ENCODE measurements around the gene TTLL1. TPM values are rescaled to one million over a fixed set of nuclear protein-coding genes. Genes with fewer than 3 reads are reported as not detected.

TTLL1 gene
- total and polyA plus RNA-seq, 7 donors = 2.4 to 6.4 (median 4.3) TPM

DNA sequence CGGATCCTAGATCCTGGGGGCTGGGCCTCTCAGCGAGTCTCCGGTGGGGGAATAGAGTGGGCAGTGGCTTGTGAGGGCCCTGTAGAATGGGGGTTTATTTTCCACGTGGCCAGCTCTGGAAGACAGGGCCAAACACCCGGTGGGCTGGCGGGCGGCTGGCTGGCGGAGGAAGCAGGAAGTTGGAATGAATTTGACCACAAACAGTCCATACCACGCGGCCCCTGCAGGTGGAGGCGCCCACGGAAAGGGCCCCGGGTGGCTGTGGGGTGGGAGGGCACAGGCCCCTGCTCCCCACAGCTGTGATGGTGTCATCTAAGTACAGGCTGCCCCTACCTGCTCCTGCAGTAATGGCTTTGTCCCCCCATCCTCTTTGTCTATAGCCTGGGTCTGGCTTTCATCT, 38.9 kb upstream of the TTLL1 start:
- H3K4me1 ChIP-seq = no peaks in the 10 kb centered on the region
- intact Hi-C loops (cut with DNase I) = no loop called here

DNA sequence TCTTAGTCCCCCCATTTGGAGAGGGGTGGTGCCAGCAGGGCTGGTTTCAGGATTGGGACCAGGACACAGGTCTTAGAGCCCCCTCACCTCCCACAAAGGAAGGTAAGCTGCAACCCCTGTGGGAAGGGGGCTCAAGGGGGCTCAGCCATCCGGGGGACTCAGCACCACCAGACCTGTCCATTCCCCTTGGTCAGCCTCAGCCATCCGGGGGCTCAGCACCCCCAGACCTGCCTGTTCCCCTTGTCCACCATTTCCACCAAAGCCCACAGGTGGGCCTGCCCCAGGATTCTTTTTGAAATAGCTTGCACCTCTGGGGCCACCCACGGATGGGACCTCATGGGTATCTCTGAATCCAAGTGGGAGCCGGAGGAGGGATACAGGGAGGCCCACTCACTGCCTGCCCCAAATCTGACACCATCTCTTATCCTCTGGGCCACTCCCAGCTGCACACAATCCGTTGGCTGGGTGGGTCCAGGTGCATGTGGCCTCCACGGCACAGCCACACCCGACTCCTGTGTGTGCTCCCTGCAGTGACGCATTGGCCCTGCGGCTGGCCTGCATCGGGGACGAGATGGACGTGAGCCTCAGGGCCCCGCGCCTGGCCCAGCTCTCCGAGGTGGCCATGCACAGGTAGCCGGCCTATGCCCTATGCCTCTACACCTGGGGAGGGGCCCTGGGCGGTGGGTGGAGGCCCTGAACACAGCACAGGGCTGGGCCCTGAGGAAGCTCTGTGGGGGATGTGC, 38.1 kb upstream of the TTLL1 start:
- intact Hi-C loops (cut with DNase I) = no loop called here
- DNase-seq = no peak
- H3K4me1 ChIP-seq = no peaks in the 10 kb centered on the region
- H3K36me3 ChIP-seq = peaks cover 0 to 2% (median under 1%) of the 10 kb centered on the region in 4 donors
- WGBS, 2 donors = 21 to 69% methylated on average over 17 of the region's 17 CpGs
- H3K9me3 ChIP-seq = no peaks in the 10 kb centered on the region
- H3K27ac ChIP-seq = no peak overlapping the region
- H3K27me3 ChIP-seq = no peaks in the 10 kb centered on the region
- no peak overlapping the region for H3K4me3 ChIP-seq
- TF ChIP-seq, protein P1, sequence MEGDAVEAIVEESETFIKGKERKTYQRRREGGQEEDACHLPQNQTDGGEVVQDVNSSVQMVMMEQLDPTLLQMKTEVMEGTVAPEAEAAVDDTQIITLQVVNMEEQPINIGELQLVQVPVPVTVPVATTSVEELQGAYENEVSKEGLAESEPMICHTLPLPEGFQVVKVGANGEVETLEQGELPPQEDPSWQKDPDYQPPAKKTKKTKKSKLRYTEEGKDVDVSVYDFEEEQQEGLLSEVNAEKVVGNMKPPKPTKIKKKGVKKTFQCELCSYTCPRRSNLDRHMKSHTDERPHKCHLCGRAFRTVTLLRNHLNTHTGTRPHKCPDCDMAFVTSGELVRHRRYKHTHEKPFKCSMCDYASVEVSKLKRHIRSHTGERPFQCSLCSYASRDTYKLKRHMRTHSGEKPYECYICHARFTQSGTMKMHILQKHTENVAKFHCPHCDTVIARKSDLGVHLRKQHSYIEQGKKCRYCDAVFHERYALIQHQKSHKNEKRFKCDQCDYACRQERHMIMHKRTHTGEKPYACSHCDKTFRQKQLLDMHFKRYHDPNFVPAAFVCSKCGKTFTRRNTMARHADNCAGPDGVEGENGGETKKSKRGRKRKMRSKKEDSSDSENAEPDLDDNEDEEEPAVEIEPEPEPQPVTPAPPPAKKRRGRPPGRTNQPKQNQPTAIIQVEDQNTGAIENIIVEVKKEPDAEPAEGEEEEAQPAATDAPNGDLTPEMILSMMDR (IDR thresholded peaks at IDR 0.05) = no peak
- peak in 1 of 4 donors; percentile 33 for TF ChIP-seq POLR2AphosphoS5 (IDR thresholded peaks at IDR 0.05)
- TF ChIP-seq EP300 (IDR thresholded peaks at IDR 0.05) = no peak
- TF ChIP-seq POLR2A (IDR thresholded peaks at IDR 0.05) = peak in 1 of 2 donors; percentile 64

More for the DNA sequence above, 38.9 kb upstream of the TTLL1 start:
- Histone ChIP-seq H3K36me3 (peaks cover 0 to 9% (median 6%) of the 10 kb centered on the region in 4 donors), H3K27me3 (no peaks in the 10 kb centered on the region), H3K4me3 (no peak overlapping the region), H3K27ac (no peak overlapping the region), H3K9me3 (no peaks in the 10 kb centered on the region)
- no peak for DNase-seq
- 6 to 31% methylated on average over 13 of the region's 13 CpGs for WGBS, 2 donors
- TF ChIP-seq POLR2AphosphoS5 (IDR thresholded peaks at IDR 0.05) (no peak), POLR2A (IDR thresholded peaks at IDR 0.05) (no peak), EP300 (IDR thresholded peaks at IDR 0.05) (no peak)
- TF ChIP-seq, protein P1 (IDR thresholded peaks at IDR 0.05) = no peak

DNA sequence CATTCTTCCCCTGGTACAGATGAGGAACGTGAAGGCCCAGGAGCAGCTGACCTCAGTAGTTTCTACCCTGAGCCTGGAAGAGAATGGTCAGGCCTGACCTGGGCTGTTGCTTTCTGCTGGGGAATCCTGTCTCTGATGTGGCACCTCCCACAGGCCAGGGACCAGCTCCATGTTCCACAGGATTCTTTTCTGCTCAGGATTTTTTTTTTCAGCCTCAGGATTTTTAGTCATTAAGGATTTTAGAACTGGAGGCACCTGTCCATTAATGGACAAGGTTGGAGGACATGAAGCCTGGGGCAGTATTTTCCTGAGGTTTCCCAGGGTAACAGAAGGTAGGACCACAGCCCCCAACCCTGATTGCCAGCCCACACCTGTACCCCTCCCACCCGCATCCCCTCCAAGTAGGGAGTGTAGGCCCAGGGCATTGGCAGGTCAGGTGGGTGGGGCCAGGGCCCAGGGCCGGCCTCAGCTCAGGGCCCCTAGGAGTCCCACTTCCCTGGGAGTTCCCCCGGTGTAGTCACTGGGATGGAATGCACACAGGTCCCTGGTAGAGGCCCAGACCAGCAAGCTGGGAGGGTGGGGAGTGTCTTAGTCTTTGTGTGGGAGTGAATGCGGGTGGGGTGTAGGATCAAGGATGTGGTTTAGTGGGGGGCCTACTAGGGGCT, 37.4 kb upstream of the TTLL1 start:
- TF ChIP-seq POLR2A (IDR thresholded peaks at IDR 0.05) (no peak), EP300 (IDR thresholded peaks at IDR 0.05) (no peak), POLR2AphosphoS5 (IDR thresholded peaks at IDR 0.05) (no peak)
- TF ChIP-seq, protein P1 (IDR thresholded peaks at IDR 0.05) = no peak
- Histone ChIP-seq H3K36me3 (no peaks in the 10 kb centered on the region), H3K9me3 (no peaks in the 10 kb centered on the region), H3K4me1 (no peaks in the 10 kb centered on the region), H3K27ac (no peak overlapping the region), H3K27me3 (no peaks in the 10 kb centered on the region), H3K4me3 (no peak overlapping the region)
- WGBS, 2 donors = 24 to 60% methylated on average over 5 of the region's 5 CpGs
- intact Hi-C loops (cut with DNase I) = no loop called here
- DNase-seq = no peak

DNA sequence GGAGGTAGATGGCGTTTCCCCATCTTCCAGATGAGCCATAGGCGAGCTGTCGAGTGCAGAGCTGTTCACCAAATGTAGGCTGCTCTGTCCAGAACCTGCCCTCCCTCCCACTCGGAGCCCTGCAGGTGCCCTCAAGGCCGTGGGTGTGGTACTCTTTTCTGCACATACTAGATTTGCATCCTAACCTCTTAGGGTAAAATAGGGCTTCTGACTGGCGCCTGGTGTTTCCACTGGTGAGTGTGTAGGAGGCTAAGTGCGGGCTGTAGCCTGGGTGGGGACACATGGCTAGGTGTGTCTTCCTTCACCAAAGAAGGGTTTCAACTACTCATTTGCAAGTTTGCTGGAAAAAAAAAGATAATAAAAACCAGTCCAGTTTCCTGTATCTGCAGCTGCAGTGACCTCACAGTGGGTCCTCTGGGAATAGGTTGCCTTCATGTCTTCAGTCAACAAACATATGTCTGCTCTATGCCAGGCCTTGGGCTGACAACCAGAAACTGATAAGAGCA, 29.8 kb upstream of the TTLL1 start:
- H3K4me3 ChIP-seq = no peak overlapping the region
- WGBS, 2 donors = 9 to 45% methylated on average over 7 of the region's 7 CpGs

More for the DNA sequence above, 29.8 kb upstream of the TTLL1 start:
- Histone ChIP-seq H3K27me3 (peaks cover 7 to 31% (median 14%) of the 10 kb centered on the region in 3 donors), H3K9me3 (no peaks in the 10 kb centered on the region), H3K36me3 (no peaks in the 10 kb centered on the region), H3K4me1 (no peaks in the 10 kb centered on the region), H3K27ac (no peak overlapping the region)
- intact Hi-C loops (cut with DNase I) = no loop called here
- no peak for DNase-seq
- TF ChIP-seq POLR2AphosphoS5 (IDR thresholded peaks at IDR 0.05) = no peak

Measured in sigmoid colon (tissue), 7 donors.